ENCODE measurements around the gene DNAH6.

DNA sequence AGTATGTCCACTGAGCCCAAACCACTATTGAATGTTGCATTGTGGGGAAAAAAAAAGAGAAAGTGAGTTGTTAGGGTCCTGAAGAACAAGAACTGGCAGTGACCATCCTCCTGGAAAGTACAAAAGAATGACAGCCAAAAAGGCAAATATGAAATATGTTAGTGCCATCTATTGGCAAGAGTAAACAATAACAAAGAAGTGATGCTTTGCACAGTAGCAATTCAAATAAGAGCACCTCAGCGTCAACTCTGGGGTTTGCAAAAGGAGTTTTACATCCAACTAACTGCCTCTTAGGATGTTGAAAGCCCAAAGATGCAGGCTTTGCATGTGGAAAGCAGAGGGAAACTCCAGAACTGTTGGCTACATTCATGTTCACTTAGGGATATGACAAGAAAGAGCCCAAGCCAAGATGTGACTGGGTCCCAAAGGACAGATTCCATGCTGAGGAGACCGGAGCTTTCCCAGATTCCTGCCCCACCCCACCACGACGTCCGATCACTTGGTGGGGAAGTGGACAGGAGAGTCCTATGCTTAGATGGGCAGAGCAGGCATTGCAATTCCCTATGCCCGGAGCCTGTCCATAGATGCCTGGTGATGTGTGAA is 349.0 kb downstream of the DNAH6 start:
- TF ChIP-seq RARB (CRISPR knock-in tag; IDR thresholded peaks at IDR 0.05) (no peak), GLIS3 (CRISPR knock-in tag; IDR thresholded peaks at IDR 0.05) (no peak)
- TF ChIP-seq, protein P1, sequence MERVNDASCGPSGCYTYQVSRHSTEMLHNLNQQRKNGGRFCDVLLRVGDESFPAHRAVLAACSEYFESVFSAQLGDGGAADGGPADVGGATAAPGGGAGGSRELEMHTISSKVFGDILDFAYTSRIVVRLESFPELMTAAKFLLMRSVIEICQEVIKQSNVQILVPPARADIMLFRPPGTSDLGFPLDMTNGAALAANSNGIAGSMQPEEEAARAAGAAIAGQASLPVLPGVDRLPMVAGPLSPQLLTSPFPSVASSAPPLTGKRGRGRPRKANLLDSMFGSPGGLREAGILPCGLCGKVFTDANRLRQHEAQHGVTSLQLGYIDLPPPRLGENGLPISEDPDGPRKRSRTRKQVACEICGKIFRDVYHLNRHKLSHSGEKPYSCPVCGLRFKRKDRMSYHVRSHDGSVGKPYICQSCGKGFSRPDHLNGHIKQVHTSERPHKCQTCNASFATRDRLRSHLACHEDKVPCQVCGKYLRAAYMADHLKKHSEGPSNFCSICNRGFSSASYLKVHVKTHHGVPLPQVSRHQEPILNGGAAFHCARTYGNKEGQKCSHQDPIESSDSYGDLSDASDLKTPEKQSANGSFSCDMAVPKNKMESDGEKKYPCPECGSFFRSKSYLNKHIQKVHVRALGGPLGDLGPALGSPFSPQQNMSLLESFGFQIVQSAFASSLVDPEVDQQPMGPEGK (CRISPR knock-in tag; IDR thresholded peaks at IDR 0.05; ENCODE audit: borderline replicate concordance), result no peak

Measured in SK-N-SH treated with all-trans-retinoic acid at 6 μM for 48 hours (cell line).